Measurements from ENCODE around the gene PHF10.
"Not testable (repeated sequence)": the region's sequence is repeated elsewhere in the genome, so short reads cannot be mapped to it uniquely, and the experiment has no call there.

The PHF10 gene

GRCh38 chr6:169724494-169725124 is at the start of gene PHF10:
Gene PHF10 (minus strand): TSS chr6:169724500. CDS start chr6:169723931, 569 bp downstream.
- DNase-seq = peak; percentile 47

- DNase-seq = no peak
Observed at GRCh38 chr6:169766921-169767736, 42.8 kb upstream of the PHF10 start.

- DNase-seq = no peak
Observed at GRCh38 chr6:169766232-169766631, 41.9 kb upstream of the PHF10 start.

- DNase-seq = not testable (repeated sequence)
Observed at GRCh38 chr6:169765789-169766188, 41.5 kb upstream of the PHF10 start.

- no peak for DNase-seq
Observed at GRCh38 chr6:169763881-169764280, 39.6 kb upstream of the PHF10 start.

- no peak for DNase-seq
Observed at GRCh38 chr6:169763308-169763707, 39.0 kb upstream of the PHF10 start.

GRCh38 chr6:169755162-169755561 is 30.9 kb upstream of the PHF10 start:
- DNase-seq = no peak

- DNase-seq = no peak
Observed at GRCh38 chr6:169752074-169752623, 27.8 kb upstream of the PHF10 start.

- peak; percentile 81 for DNase-seq
Observed at GRCh38 chr6:169751242-169752073, 27.2 kb upstream of the PHF10 start, which contains the start of the genes DYNLT2 and ERMARD. Gene DYNLT2 (minus strand): TSS chr6:169751572. CDS start chr6:169751458, 114 bp downstream. Gene ERMARD (plus strand): TSS chr6:169751622. CDS start chr6:169751658, 36 bp downstream.

- no peak for DNase-seq
Observed at GRCh38 chr6:169746556-169746955, 22.3 kb upstream of the PHF10 start.

GRCh38 chr6:169745405-169745804 is 21.1 kb upstream of the PHF10 start:
- DNase-seq = no peak

- no peak for DNase-seq
Observed at GRCh38 chr6:169741344-169741743, 17.0 kb upstream of the PHF10 start.

GRCh38 chr6:169738976-169739529 is 14.8 kb upstream of the PHF10 start:
- DNase-seq = no peak

- no peak for DNase-seq
Observed at GRCh38 chr6:169738204-169738975, 14.1 kb upstream of the PHF10 start.

- no peak for DNase-seq
Observed at GRCh38 chr6:169729961-169730360, 5.7 kb upstream of the PHF10 start.

GRCh38 chr6:169726963-169727362 is 2.7 kb upstream of the PHF10 start:
- no peak for DNase-seq

GRCh38 chr6:169726049-169726400 is 1.7 kb upstream of the PHF10 start:
- no peak for DNase-seq

GRCh38 chr6:169725125-169726048 is 1.1 kb upstream of the PHF10 start:
- DNase-seq = peak; percentile 42

- peak; percentile 47 for DNase-seq
Observed at GRCh38 chr6:169723991-169724493, 258 bp downstream of the PHF10 start.

- DNase-seq = peak; percentile 40
Observed at GRCh38 chr6:169723200-169723909, 945 bp downstream of the PHF10 start.

Data from NCI-H526 treated with DMSO at 0.1 percent for 48 hours (cell line).